Umbilical cord (tissue), 2 donors: ENCODE results near the gene APOBEC2. TPM values are rescaled to one million over a fixed set of nuclear protein-coding genes. Genes with fewer than 3 reads are reported as not detected.

Source experiments
- DNase-seq: peaks from one replicate; pipeline ENCODE4 v3.0.0-alpha.2; 2015; ENCODE audit warnings: low spot score
- total RNA-seq: library from RNA; depleted of rRNA; stranded (reverse); fragments of >200 nt; gene quantifications from one replicate; pipeline ENCODE4 v1.2.3, GENCODE V29; 2014; ENCODE audit warnings: low replicate concordance; ENCODE audit not compliant: insufficient read depth

The APOBEC2 gene
- total RNA-seq, 1 donor from 2014 or later: 1.2 TPM

DNA sequence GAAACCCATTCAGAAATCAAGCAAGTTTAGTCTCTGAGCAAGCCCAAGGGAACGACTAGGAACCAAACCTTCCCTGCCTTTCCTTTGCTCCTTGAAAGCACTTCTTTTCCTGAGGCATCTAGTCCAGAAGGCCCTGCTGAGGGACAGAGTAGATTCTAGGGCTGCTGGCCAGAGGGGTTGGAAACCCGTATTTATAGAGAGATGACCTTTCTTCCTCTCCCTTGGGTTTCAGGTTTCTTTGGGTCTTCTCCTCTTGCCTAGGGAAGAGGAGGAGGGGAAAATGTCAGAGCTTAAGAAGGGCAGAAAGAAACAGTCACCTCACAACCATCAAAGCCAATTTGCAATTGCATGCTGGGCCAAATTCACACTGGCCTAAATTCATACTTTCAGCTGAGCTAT lies 5.8 kb downstream of the APOBEC2 start:
- no peak for DNase-seq

DNA sequence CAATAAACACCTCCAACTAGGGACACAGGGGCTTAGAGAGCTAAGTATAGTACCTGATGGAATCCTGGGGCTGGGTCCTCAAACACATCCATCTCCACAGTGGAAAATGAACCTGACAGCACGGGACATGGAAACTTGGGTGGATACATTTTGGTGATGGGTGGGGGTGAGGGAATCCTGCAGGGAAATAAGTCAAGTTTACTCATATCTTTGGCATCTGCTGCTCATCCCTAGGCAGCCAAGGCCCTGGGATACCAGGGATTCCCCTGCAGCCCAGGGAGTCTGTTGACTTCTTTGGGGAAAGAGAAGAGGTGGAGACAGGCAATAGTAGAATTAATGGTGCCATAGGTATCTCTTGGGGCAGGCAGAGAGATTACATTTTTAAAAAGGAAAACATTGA lies 6.6 kb downstream of the APOBEC2 start:
- no peak for DNase-seq

DNA sequence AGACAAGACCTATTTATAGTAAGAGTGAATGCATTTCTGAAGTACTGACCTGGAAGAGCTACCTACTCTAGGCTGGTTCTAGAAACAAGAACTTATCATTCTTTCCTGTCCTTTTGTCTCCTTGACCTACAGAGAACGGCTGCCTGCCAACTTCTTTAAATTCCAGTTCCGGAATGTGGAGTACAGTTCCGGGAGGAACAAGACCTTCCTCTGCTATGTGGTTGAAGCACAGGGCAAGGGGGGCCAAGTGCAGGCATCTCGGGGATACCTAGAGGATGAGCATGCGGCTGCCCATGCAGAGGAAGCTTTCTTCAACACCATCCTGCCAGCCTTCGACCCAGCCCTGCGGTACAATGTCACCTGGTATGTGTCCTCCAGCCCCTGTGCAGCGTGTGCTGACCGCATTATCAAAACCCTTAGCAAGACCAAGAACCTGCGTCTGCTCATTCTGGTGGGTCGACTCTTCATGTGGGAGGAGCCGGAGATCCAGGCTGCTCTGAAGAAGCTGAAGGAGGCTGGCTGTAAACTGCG lies 8.3 kb downstream of the APOBEC2 start:
- no peak for DNase-seq

DNA sequence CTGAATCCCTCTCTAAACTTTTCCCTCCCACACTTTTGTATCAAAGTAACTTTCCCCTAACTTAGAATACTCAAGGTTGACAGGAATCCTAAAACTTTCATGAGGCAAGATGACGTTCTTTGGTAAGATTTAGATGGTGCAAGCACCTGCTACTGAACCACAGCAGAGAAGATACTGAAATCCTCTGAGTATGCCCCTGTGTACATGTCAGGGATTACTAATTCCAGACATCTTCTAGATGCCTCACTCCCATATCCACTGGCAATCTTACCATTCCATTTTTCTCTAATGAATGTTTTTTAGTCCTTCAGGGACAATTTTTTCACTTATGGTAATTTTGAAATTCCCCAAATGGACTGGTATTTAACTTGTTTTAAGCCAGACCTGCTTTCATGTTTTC lies 9.1 kb downstream of the APOBEC2 start:
- DNase-seq: no peak

DNA sequence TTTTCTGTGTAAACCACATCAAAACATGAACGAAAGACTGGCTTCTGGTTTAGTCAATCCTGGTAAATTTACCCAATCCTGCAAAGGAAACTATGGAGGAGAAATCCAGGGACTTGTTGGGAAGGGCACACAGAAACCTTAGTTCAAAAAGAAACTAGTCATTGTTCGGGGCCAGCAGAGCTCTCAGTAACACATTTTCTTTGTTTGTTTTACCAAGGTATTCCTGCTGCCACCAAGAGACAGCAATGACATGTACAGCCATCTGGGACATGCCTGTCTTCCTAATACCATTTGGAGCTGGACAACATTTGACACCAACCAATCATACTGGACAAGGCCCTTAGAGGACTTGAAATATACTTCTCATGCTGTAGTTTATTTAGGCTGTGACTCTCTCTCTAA lies 10.9 kb downstream of the APOBEC2 start:
- DNase-seq: no peak

DNA sequence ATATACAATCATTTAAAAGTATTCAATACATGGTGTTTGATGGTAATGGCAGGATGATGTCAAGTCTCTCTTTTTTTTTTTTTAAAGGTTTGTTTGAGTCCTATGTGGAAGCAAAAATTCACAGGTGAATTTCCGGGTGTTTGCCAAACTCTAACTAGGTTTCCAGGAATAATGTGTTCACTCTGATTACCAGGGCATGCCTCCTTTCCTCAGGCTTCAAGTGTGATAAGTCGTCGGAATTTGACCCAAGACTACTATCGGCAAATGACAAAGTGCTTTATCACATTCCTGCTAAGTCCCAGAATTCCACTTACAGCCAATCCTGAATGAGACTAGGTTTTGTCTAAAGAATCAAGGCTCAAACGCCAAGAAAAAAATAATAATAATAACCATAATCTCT lies 11.8 kb downstream of the APOBEC2 start:
- DNase-seq: no peak

DNA sequence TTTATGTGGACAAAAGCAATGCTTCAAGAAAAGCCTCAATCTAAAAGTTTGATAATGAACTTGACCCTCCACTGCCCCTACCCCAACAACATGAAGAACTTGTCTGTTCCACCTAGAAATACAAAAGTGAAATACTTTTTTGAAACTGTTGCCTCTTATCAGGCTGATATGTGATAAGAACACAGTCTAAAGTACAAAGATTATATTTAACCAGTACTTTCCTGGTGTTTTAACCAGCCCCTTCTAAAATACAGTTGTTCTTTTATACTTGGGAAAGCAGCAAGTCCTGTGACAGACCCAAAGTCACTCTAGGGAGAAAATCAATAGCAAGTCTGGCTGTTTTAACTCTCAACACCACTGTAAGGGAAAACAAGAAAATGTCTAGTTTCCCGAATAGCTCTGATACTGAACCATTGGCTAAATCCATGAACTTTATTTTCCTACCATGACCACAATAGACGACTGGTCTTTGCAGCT lies 12.6 kb downstream of the APOBEC2 start:
- no peak for DNase-seq

DNA sequence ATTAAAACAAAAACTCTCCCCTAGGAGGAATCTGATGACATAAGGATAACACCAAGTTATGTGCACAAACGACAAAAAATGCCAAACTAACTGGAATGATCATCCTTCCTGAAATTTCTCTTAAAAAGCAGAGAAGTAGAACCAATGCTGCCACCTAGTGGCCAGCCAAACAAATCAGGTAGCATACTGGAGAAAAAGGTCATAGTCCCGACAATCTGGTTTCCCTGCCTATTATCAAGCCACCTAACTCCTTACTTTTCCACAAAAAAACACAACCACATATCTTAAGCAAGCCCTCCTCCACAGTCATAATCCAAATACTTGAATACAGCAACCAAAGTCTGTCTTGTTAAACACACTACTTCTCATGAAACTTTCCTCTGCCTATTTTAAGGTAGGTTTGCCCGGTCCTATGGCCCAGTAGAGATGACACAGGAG lies 13.9 kb downstream of the APOBEC2 start:
- peak; percentile 86 for DNase-seq

DNA sequence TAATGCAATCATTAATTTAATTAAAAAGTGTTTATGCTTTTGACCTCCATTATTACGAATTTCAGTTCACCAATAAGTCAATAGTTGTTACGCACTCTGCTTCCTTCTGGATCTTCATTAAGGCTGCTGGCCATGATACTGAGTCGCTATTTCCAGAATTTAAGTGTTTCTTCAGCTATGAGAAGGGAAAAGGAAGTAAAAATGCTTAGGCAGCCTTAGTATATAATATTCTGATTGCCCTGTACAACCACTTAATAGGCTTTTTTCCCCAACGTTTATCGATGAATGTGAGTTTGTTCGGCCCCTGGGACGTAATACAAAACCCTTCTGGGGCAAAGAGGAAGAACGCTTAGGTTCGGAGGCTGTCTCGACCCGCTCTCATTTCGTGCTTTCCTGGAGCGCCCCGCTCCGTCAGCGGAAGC lies 18.5 kb downstream of the APOBEC2 start:
- no peak for DNase-seq

DNA sequence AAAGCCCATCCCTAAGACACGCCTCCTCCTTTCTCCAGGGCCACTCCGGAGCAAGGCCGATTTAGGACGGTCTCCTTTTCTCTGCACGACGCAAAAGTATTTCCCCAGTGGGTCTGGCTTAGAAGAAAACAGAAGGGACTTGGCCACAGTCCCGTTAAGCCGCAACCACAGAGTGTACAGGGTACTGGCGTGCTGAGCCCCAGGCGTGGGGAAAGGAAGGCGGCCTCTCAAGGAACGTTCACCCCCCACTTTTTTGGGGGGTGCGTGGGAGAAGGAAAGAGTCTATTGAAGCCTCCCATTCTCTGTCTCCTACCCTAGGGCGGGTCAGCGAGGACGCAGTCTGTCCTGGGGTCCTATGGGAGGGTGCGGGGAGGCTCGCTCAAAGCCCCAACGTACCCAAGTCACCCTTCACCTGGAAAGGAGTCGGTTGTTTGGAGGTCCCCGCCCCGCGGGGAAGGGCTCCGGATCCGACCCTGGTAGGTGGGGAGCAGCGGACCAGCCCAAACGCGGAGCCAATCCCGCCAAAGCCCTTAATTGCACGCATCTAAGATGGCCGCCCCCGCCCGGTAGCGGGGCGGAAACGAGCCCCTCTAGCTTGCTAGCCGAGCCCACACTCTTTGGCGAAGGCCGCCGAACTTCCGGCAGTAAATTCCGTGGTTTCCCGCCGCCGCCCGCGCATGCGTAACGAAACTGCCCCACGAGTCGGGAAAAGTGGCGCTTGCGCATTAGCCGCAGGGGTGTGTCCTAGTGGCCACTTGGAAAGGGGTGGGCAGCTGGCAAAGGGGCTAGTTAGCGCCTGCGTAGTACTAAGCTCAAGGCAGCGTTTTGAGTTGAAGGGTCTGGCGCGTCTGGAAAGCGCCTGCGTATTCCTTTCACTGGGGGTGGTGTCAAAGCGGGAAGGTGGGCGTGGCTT lies 19.2 kb downstream of the APOBEC2 start, which contains the start of gene OARD1:
TSS of gene OARD1 (minus strand) at position 434 of the 913 bp plus-strand sequence. CDS start 722 bp downstream, outside the sequence.
- peak; percentile 100 for DNase-seq

DNA sequence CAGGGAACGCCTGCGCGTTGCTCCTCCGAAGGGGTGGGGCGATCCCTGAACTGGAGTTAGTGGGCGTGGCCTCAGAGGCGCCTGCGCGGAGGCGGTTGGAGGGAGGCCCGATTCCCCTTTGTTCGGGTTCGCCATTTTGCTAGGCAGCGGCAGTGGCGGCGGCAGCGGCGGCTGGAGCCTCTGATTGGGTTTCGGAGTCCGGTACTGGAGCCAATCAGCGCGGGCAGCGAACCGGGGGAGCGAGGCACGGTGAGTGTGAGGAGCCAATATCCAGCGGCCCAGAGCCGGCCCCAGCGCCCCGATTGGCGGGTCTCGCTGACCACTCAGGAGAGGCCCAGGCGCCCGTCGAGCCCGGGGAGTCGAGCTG lies 19.8 kb downstream of the APOBEC2 start, which contains the start of gene NFYA:
TSS of gene NFYA (plus strand) at position 139 of the 367 bp plus-strand sequence. CDS start 6,116 bp downstream, outside the sequence.
- no peak for DNase-seq

DNA sequence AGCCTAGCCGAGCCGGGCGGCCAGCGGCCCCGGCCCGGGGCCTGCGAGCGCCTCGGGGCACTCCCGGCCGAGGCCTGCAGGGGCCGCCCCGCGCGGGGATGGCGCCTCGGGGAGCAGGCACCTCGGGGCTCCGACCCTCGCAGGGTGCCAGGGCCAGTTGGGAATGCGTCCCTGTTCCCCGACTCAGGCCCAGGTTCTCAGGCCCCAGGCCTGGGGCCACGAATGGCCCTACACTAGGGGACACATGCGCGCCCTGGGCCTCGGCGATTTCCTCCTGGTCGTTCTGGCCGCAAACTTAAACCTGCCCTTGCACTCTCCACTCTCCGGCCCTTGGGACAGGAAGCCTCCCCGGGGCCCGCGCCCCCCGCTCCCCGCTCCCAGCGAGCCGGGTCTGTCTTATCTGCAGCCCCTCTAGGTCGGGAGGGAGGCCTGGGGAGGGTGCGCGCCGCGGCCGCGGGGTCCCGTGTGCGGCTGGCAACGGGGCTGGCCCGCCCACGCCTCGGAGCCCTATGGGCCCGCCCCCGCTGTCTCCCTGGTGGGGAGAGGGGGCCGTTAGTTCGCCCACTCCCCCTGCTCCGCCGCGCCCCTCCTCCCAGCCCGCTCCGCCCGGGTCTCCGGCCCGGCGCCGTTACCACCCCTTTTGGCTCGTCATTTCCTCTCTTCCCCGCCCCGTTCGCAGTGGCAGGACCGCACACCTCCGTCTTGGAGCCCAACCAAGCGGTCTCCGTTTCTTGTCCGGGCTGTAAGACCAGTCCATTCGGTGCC lies 20.4 kb downstream of the APOBEC2 start:
- DNase-seq: peak; percentile 87

DNA sequence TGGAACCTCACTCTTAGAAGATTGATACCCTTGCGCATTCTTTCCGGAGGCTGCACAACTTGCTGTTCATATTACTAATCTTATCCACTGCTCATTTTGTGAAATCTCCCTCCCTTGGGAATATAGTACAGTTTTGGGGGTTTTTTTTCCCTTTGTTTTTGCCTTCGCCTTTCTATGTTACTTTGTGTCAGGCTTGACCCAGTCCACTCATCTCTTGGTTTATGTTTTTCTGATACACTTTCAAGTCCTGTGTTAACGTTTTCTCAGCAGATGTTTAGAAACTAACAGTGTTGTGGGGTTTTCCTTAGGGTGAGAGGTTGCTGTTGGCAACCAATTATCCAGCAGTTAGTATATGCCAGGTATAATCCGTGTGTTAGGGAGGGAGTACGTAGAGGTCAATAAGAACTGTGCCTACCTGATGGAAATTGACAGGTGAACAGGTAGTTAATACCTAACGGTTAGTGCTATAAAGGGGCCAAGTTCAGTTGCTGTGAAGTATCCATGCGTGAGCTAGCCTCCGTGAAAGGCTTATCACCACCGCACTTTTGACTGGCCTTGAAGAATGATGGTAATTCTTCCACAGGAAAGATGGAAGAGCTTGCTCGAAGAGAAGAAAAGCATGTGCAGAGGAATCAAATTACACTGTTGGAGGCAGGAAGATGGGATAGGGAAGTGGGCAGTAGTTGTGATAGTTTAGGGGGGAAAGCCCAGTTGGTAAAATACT lies 21.1 kb downstream of the APOBEC2 start:
- peak; percentile 51 for DNase-seq

DNA sequence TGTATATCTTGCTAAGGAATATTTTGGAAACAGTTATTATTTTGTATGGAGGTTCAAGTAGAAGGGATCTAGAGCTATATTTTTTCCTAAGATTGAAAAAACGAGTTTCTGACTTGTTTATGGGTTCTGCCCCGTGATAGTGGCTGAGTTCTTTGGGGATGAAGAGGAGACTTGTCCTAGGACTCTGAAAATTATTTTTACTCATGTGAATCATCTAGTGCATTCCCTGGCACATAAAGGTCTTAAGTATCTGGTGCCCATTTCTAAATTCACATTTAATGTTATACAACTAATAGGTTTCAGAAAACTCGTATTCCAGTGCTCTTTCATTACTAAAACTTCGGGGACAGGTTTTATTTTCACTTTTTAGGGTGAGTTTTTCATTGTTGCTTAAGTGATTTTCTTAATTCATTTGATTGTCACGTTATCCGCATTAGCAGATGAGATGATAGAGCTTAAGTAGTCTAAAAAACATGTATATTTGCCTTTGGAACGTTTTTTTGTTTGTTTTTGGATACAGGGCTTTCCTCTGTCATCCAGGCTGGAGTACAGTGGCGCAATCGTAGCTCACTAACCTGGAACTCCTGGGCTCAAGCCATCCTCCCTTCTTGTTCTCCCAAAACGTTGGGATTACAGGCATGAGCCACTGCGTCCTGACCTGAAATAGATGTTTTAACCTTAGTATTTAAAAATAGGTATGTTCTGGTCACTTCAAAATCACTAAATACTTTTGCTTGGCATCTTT lies 21.9 kb downstream of the APOBEC2 start:
- DNase-seq: peak; percentile 26

DNA sequence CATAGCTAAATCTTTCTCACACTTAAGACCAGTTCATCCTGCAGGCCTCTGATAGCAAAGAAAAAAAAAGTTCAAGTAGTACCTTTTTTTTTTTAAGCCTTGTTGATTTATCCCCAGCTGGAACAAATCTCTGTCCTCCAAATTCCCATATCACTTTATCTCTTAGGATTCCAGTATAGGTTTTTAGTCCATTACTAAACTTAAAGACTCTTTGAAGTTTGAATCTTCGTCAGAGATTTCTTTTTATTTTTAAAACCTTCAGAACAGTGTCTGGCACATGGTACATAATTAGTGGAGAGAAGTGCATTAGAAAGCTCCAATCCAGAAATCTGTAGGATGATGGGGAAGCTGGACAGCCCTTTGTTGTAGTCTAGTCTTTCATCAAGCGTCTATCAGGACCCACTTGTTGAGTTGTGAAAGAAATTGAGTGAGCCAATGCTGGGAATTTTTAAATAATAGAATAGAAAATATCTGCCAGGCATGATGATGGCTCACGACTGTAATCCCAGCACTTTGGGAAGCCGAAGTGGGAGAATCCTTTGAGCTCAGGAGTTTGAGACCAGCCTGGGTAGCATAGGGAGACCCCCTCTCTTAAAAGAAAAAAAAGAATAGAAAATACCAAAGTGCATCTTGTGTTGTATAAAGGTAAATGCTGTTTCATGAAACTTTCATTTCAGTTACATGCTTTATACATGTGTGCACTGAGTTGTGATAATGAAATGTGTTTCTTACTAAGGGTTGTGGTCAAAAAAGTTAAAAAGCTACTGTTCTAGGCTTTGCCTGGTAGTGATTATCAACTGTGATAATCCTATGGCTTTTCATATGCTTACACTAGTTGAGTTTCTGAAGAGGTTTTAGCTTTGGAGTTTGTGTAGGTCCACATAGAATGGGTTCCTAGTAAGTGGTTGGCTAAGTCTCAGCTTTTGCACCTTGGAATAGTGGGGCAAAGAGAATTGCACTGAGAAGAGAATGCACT lies 22.9 kb downstream of the APOBEC2 start:
- DNase-seq: peak; percentile 92

DNA sequence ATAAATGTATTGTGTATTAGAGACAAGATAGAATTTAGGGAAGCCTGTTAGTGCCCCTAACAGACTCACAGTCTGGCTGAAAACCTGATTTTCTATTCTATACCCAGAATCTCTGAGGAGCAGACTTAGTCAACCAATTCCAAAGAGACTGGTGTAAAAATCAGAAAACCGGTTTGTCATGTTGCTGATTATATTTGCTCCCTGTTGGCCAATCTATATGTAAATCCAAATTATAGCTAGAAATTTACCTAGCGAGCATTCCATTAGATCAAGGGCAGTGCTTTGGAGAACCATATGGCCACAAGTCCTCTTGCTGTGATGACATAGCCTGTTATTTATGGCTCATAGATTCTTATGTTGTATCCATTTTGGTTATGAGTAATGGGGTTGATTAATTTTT lies 24.5 kb downstream of the APOBEC2 start:
- no peak for DNase-seq

DNA sequence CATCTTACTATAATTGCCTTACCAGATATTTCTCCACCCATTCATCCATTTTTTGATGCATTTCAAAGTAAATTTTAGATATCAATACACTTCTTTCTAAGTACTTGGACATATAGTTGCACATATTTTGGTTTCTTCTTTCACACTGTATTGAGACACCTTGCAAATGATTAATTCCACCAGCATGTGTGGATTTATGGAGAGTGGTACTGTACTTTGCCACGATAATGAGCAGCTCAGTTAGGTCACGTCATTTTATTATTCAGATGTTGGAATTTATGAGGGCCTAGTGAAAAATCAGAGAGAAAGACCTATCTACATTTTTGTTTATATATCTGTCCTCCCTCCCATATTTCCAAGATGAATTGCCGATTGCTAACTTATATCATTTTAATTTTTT lies 25.1 kb downstream of the APOBEC2 start:
- DNase-seq: no peak

DNA sequence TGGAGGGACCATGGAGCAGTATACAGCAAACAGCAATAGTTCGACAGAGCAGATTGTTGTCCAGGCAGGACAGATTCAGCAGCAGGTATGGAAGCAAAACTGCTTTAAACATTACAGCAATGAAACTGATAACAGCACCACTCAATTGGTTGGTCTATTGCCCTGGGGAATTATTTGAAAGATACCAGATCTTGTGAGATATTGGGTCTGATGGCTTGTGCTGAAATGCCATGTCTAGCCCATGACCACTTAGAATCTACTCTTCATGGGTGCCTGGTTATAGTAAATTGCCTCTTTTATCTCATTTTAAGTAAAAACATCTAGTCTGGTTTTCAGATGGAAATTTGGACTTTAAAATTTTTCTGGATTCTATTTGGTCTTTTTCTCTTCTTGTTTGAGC lies 26.1 kb downstream of the APOBEC2 start:
- no peak for DNase-seq

DNA sequence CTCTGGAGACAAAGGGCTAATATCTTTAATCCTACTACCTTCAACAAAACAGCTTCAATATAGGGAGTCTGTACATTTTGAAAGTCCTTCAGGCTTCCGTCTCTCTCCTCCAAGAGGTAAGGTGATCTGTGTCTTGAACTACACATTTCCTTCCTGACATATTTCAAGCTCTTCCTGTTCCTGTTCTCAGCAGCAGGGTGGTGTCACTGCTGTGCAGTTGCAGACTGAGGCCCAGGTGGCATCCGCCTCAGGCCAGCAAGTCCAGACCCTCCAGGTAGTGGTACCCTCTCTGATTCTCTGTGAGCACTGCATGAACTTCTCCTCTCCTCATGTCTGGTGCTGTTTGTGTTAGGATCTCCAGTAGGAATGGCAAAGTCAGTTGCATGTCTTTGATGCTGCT lies 27.6 kb downstream of the APOBEC2 start:
- DNase-seq: no peak
